Measurements from ENCODE around the gene CTSL. TPM values are rescaled to one million over a fixed set of nuclear protein-coding genes. Genes with fewer than 3 reads are reported as not detected.

The CTSL gene
- total RNA-seq, 1 experiment from 2014 or later: 32.2 TPM

DNA sequence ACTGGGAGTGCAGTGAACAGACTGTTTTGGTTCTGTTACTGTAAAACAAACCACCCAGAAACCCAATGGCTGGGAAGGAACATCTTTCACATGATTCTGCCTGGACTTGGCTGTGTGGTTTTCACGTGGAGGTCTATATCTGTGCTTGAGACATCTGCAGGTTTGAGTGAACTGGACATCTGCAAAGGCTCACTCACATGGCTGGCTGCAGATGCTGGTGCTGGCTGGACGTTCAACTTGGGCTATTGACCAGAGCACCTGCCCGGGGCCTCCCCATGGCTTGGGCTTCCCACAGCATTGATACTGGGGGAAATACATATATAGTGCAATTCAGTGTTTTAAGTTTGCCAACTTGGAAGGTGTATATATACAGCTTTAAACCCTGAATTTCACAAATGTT lies 6.8 kb downstream of the CTSL start:
- H3K36me3 Mint-ChIP-seq (ENCODE audit: insufficient read depth, unreplicated experiment): no peaks in the 10 kb centered on the region
- no peak overlapping the region for H3K27ac Mint-ChIP-seq (ENCODE audit: unreplicated experiment)
- H3K27me3 Mint-ChIP-seq (ENCODE audit: unreplicated experiment): no peaks in the 10 kb centered on the region
- intact Hi-C loops (cut with micrococcal nuclease; ENCODE audit: unreplicated experiment): no loop called here
- CTCF ChIA-PET: no interaction called here
- no TSS peak for BruUV-seq (replicated peaks)
- DNase-seq: no peak
- H3K9me3 Mint-ChIP-seq (ENCODE audit: low read depth, unreplicated experiment): no peaks in the 10 kb centered on the region
- TF ChIP-seq, protein P1, sequence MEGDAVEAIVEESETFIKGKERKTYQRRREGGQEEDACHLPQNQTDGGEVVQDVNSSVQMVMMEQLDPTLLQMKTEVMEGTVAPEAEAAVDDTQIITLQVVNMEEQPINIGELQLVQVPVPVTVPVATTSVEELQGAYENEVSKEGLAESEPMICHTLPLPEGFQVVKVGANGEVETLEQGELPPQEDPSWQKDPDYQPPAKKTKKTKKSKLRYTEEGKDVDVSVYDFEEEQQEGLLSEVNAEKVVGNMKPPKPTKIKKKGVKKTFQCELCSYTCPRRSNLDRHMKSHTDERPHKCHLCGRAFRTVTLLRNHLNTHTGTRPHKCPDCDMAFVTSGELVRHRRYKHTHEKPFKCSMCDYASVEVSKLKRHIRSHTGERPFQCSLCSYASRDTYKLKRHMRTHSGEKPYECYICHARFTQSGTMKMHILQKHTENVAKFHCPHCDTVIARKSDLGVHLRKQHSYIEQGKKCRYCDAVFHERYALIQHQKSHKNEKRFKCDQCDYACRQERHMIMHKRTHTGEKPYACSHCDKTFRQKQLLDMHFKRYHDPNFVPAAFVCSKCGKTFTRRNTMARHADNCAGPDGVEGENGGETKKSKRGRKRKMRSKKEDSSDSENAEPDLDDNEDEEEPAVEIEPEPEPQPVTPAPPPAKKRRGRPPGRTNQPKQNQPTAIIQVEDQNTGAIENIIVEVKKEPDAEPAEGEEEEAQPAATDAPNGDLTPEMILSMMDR (IDR thresholded peaks at IDR 0.05; ENCODE audit: unreplicated experiment): no peak
- no peaks in the 10 kb centered on the region for H3K4me1 Mint-ChIP-seq (ENCODE audit: low read depth, unreplicated experiment)
- H3K4me3 Mint-ChIP-seq (ENCODE audit: low read depth, unreplicated experiment): no peak overlapping the region

DNA sequence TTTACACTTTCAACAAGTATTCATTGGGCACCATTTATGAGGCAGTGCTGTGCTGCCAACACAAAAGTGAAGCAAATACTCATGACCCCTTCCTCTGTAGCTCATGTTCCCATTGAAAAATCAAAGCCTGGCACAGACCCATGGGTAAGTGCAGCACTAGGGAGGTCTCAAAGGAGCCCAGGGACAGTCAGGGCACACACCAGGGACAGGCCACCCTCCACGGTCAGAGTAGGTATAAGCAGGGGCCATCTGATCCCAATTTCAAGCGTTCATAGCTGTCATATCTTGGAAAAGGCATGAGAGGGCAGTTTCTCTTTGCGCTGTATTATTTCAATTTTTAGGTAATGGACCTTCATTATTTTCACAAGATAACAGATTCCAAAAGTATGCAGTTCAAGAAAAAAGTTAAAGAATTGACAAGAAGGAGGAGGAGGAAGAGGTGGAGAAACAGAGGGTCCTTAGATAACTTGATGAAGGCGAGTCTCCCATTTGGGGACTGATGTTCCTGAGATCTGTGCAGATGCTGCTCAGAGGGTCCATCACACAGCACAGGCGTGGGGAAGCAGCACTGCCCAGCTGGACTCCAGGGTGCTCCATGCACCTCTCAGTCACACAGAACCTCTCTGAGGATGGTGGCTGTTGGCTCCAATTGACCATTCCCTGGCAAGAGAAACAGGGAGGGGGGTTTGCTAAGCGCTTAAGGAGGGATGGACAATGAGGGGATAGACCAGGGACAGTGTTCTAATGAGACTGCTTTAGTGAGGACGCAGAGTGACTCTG lies 7.5 kb downstream of the CTSL start:
- no peaks in the 10 kb centered on the region for H3K27me3 Mint-ChIP-seq (ENCODE audit: unreplicated experiment)
- no peaks in the 10 kb centered on the region for H3K9me3 Mint-ChIP-seq (ENCODE audit: low read depth, unreplicated experiment)
- intact Hi-C loops (cut with micrococcal nuclease; ENCODE audit: unreplicated experiment): no loop called here
- BruUV-seq (replicated peaks): no TSS peak
- CTCF ChIA-PET: no interaction called here
- no peak overlapping the region for H3K4me3 Mint-ChIP-seq (ENCODE audit: low read depth, unreplicated experiment)
- no peaks in the 10 kb centered on the region for H3K36me3 Mint-ChIP-seq (ENCODE audit: insufficient read depth, unreplicated experiment)
- H3K27ac Mint-ChIP-seq (ENCODE audit: unreplicated experiment): no peak overlapping the region
- no peak for DNase-seq
- TF ChIP-seq, protein P1 (IDR thresholded peaks at IDR 0.05; ENCODE audit: unreplicated experiment): no peak
- no peaks in the 10 kb centered on the region for H3K4me1 Mint-ChIP-seq (ENCODE audit: low read depth, unreplicated experiment)

DNA sequence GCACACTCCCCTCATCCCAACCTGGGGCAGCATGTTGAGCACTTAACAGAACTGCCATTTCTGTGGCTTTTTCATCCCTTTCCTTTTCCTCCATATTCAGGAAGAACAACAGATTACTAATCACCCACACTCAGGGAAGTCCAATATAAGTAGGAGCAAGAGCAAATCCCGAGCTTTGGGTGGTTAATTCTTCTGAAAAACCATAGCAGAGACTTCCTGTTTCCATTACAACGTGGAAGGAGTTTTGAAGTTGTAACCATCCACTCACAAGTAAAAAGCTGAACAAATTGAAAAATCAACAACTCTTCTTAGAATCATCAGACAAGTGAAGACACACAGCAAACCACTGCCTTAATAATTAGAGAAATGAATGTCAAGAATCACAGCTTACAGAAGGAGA lies 8.2 kb downstream of the CTSL start:
- BruUV-seq (replicated peaks): no TSS peak
- no peak for DNase-seq
- Mint-ChIP-seq H3K27ac (ENCODE audit: unreplicated experiment) (no peak overlapping the region), H3K4me1 (ENCODE audit: low read depth, unreplicated experiment) (no peaks in the 10 kb centered on the region), H3K4me3 (ENCODE audit: low read depth, unreplicated experiment) (no peak overlapping the region), H3K36me3 (ENCODE audit: insufficient read depth, unreplicated experiment) (no peaks in the 10 kb centered on the region), H3K9me3 (ENCODE audit: low read depth, unreplicated experiment) (no peaks in the 10 kb centered on the region), H3K27me3 (ENCODE audit: unreplicated experiment) (no peaks in the 10 kb centered on the region)
- TF ChIP-seq, protein P1 (IDR thresholded peaks at IDR 0.05; ENCODE audit: unreplicated experiment): no peak
- CTCF ChIA-PET: no interaction called here
- intact Hi-C loops (cut with micrococcal nuclease; ENCODE audit: unreplicated experiment): no loop called here

DNA sequence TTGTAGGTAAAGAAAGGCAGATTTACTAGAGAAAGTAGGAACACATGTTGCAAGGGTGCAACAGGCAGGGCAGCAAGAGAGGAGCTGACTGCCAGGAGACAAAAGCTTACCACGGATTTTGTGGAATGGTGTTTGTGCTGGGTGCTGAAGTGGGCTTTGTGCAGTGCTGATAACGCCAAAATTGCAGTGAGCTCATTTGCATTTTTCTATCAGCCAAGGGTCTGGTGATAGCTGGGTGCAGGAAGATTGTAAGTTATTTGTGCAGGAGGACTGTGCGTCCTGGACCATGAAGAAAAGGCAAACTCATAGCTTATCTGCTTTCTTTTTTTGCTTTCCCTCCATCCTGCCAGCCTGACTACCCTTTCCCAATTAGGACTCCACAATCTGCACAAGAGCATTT lies 13.6 kb downstream of the CTSL start:
- peaks cover 8% of the 10 kb centered on the region for H3K27me3 Mint-ChIP-seq (ENCODE audit: unreplicated experiment)
- no peak for DNase-seq
- intact Hi-C loops (cut with micrococcal nuclease; ENCODE audit: unreplicated experiment): no loop called here
- H3K27ac Mint-ChIP-seq (ENCODE audit: unreplicated experiment): no peak overlapping the region
- CTCF ChIA-PET: no interaction called here
- H3K4me1 Mint-ChIP-seq (ENCODE audit: low read depth, unreplicated experiment): no peaks in the 10 kb centered on the region
- no TSS peak for BruUV-seq (replicated peaks)
- peaks cover 5% of the 10 kb centered on the region for H3K9me3 Mint-ChIP-seq (ENCODE audit: low read depth, unreplicated experiment)
- no peaks in the 10 kb centered on the region for H3K36me3 Mint-ChIP-seq (ENCODE audit: insufficient read depth, unreplicated experiment)
- H3K4me3 Mint-ChIP-seq (ENCODE audit: low read depth, unreplicated experiment): no peak overlapping the region
- TF ChIP-seq, protein P1 (IDR thresholded peaks at IDR 0.05; ENCODE audit: unreplicated experiment): no peak

Measured in Calu3 (cell line).